ENCODE measurements around the gene LNX1. TPM values are rescaled to one million over a fixed set of nuclear protein-coding genes. Genes with fewer than 3 reads are reported as not detected.

The LNX1 gene
- total and polyA plus RNA-seq, 2 of the 8 experiments (the other 6 are each of a cell fraction or from before 2014, with no cell fraction given) = 2.7 to 3.8 TPM

DNA sequence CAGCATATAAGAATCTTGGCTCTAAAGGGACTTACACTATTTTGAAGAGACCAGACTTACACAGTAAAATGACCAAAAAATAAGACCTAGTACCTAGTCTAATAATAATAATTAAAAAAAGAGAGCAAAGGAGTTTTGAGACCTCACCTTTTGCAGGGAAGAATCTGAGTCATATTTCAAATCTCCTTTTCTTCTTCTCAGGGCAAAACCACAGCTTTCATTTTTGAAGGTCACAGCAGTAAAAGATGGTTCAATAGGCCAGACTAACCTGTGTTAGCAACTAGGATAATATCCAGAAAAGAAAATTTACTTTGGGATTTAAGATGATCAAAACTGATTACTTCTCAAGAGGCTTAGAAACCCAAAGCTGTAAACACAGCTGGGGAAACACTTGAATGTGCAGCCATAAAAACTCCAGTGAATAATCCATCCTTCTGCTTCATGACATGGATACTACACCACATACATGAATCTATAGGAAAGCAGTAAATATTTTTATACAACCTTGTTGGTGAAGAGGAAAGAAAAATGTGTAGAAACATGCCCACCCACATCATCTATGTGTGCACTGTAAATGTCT is 25.9 kb upstream of the LNX1 start:
- Histone ChIP-seq H2AFZ (ENCODE audit: low read length) (no peak overlapping the region), H4K20me1 (replicated peaks in 1 of 2; ENCODE audit: control insufficient read depth in 1 of 2, insufficient read depth in 2 of 2, low read length in 2 of 2) (no peaks in the 10 kb centered on the region), H2BK120ac (replicated peaks; ENCODE audit: low read depth, low read length) (no peak overlapping the region), H3K4me2 (ENCODE audit: insufficient read depth in 1 of 2, low read depth in 2 of 2, low read length in 2 of 2) (no peak overlapping the region), H3K23ac (ENCODE audit: insufficient read length) (no peak overlapping the region), H4K8ac (ENCODE audit: extremely low read depth, insufficient read depth, low read length) (no peak overlapping the region), H3K27me3 (replicated peaks in 1 of 4; ENCODE audit: control insufficient read depth in 3 of 4, extremely low read depth in 1 of 4, insufficient read depth in 3 of 4, low read length in 3 of 4) (no peaks in the 10 kb centered on the region), H3K27ac (ENCODE audit: low read depth, low read length) (no peak overlapping the region), H3K14ac (ENCODE audit: insufficient read length) (no peak overlapping the region), H3K36me3 (ENCODE audit: control insufficient read depth in 2 of 4, insufficient read depth in 4 of 4, low read length in 3 of 4) (no peaks in the 10 kb centered on the region), H2BK5ac (ENCODE audit: low read depth, low read length) (no peak overlapping the region), H2BK12ac (ENCODE audit: low read depth, low read length) (no peak overlapping the region), H3K79me2 (ENCODE audit: control insufficient read depth in 1 of 2, insufficient read depth in 2 of 2, low read length in 2 of 2) (no peaks in the 10 kb centered on the region), H3K4ac (replicated peaks; ENCODE audit: insufficient read length, low read depth, low read length) (no peak overlapping the region), H3K9ac (replicated peaks in 1 of 4; ENCODE audit: extremely low read depth in 1 of 4, low read depth in 3 of 4, low read length in 3 of 4) (no peak overlapping the region), H4K91ac (replicated peaks; ENCODE audit: insufficient read length, low read length) (no peak overlapping the region), H3K79me1 (ENCODE audit: low read depth, low read length) (no peaks in the 10 kb centered on the region), H3K4me3 (ENCODE audit: extremely low read depth in 1 of 4, insufficient read depth in 2 of 4, low read depth in 3 of 4, low read length in 4 of 4) (no peak overlapping the region), H3K9me3 (ENCODE audit: insufficient read depth in 2 of 2, low read depth in 1 of 2, low read length in 1 of 2) (no peaks in the 10 kb centered on the region), H3K23me2 (ENCODE audit: low read depth, low read length) (no peaks in the 10 kb centered on the region; the same call in 1 of the 2 replicates), H3K56ac (replicated peaks; ENCODE audit: insufficient read length, low read depth, low read length) (no peak overlapping the region), H3K18ac (ENCODE audit: extremely low read depth, low read length) (no peak overlapping the region), H2BK20ac (ENCODE audit: low read length) (no peak overlapping the region), H4K5ac (ENCODE audit: insufficient read length, low read depth, low read length) (no peak overlapping the region), H2BK15ac (ENCODE audit: low read length) (no peak overlapping the region), H3K4me1 (replicated peaks in 1 of 4; ENCODE audit: control insufficient read depth in 3 of 4, insufficient read depth in 4 of 4, low read length in 3 of 4) (no peaks in the 10 kb centered on the region), H2AK5ac (ENCODE audit: low read depth, low read length) (no peak overlapping the region)
- ChIA-PET POLR2A (ENCODE audit: partially characterized antibody) (no interaction called here), CTCF (ENCODE audit: partially characterized antibody) (interaction anchor here (0.9 to 3.5 kb wide), 3 partner anchors 10 to 528 kb away, joined by 3 to 18 read pairs (median 3); no protein-coding TSS in a partner anchor)
- DNase-seq (ENCODE audit: low read depth in 1 of 2, low spot score in 2 of 2) (no peak), FAIRE-seq (no peak)
- TF ChIP-seq FOSL1 (IDR thresholded peaks at IDR 0.05; ENCODE audit: insufficient read depth, low read depth, low read length) (no peak), KDM4A (IDR thresholded peaks at IDR 0.05; ENCODE audit: low read depth, low read length, severe bottlenecking) (no peak), BRCA1 (IDR thresholded peaks at IDR 0.05; ENCODE audit: low read depth, low read length) (no peak), RXRA (IDR thresholded peaks at IDR 0.05; ENCODE audit: insufficient read depth, low read depth, low read length) (no peak), POLR2A (IDR thresholded peaks at IDR 0.05; ENCODE audit: control extremely low read depth in 1 of 2, low read depth in 2 of 2, low read length in 2 of 2) (no peak), POLR2AphosphoS5 (IDR thresholded peaks at IDR 0.05; ENCODE audit: low read depth, low read length) (no peak), EGR1 (IDR thresholded peaks at IDR 0.05; ENCODE audit: borderline replicate concordance, low read depth, low read length) (no peak)
- TF ChIP-seq, protein P1, sequence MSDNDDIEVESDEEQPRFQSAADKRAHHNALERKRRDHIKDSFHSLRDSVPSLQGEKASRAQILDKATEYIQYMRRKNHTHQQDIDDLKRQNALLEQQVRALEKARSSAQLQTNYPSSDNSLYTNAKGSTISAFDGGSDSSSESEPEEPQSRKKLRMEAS (IDR thresholded peaks at IDR 0.05) = no peak

Measured in H1 (cell line).